GM19467 (cell line): ENCODE measurements around the gene GSTM1.
"Not testable (repeated sequence)": the region's sequence is repeated elsewhere in the genome, so short reads cannot be mapped to it uniquely, and the experiment has no call there.

ENCODE experiments used
- ATAC-seq: cut with Tn5 transposase; IDR thresholded peaks from one replicate; pipeline ENCODE4 v1.9.1; 2021; ENCODE audit warnings: mild to moderate bottlenecking, moderate library complexity; ENCODE audit not compliant: unreplicated experiment

GSTM1 gene

DNA sequence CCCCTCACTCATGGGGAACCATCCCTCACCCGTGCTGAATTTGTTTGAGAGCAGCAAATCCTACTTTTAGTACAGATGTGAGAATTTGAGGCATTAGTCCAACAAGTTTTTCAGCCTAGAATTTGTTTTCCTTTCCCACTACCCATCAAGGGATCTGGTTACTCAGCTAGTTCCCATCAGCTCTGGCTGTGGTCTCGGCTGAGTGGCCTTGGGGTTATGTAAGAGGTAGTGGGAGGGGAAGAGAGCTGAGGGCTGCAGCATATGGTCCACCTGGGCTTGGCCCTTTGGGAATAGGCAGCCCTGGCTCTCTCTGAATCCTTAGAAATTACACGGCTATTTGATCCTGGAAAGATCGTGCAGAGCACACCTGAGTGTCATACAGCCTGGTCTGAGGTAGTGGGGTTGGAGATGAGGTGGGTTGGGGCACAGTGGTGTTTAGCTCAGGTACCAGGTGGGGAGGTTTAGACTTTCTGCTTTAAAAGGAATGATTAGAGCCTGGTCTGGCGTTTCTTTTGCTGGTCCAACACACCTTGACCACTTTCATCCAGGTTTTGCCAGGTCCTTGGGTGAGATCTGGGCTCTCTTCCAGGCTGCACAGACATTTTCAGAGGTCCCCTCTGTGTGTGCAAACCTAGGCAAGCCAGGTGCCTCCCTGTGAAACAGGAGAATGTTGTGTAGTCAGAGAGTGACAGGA lies 27.5 kb upstream of the GSTM1 start:
- no peak for ATAC-seq

DNA sequence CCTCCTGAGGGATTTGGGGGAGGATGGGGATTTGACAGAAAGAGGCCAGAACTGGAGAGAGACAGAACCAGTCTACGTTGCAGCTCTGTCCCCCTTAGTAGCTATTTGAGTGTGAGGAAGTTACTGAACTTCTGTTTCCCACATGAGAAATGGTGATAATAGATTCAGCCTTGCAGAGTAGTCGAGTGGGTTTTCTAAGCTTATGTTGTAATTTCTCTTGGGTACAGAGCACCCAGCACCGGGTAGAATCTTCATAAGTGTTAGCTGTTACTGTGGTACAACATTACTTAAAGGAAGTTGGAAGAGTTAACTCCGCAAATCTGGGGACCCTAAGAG lies 27.0 kb upstream of the GSTM1 start:
- not testable (repeated sequence) for ATAC-seq

DNA sequence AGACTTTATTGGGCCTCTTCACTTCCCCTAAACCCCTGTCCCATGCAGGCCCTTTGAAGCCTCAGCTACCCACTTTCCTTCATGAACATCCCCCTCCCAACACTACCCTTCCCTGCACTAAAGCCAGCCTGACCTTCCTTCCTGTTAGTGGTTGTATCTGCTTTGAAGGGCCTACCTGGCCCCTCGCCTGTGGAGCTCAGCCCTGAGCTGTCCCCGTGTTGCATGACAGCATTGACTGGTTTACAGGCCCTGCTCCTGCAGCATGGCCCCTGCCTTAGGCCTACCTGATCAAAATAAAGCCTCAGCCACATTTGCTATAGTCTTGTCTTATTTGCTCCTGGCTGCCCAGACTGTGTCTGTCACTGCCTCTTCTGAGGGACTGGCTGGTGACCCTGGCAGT lies 26.2 kb upstream of the GSTM1 start:
- ATAC-seq = no peak

DNA sequence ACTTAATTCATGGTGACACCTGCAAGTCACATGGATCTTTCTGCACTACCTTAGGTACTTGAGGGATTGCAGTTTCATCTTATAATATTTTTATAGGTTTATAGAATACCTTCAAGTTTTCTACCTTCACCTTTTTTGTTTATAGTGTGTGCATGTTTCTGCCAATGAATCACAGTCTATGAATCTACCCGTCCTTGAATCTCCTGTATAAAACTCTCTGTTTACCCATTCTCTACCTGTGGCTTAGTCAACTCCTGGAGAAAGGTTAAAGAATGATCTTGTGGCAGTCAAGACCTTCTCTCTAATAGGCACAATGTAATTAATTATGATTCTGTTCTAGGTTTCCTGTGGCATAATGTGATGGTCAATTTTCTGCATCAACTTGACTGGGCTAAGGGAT lies 22.9 kb upstream of the GSTM1 start:
- ATAC-seq = no peak

DNA sequence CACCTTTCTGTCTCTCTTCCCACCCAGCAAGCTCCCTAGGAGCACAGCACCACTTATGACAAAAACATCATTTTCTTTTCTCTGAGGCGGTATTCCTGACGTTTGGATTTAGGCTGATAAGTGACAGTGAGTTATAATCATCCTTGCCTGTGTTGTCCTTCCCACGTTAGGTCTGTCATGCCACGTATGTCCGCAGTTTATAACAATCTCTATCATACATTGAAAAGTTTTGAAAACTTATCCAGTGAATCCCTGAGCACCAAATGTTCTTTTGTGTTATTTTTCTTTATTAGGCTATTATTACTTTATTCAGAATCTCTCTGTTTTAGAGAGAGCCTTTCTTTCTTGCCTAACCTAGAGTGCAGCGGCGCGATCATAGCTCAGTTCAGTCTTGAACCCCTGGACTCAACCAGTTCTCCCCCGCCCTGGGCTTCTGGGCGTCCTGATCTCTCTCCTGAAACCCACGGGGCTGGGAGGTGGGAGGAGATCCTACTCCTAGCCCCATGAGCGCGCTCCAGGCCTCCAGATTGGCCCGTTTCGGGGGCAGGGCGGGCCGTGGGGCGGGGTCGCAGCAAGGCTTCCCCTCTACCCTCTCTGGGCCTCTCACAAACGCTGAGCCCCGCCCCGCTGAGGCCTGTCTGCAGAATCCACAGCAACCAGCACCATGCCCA lies 20.0 kb upstream of the GSTM1 start, which contains the start of gene GSTM2:
TSS of gene GSTM2 (plus strand) at position 606 of the 671 bp plus-strand sequence. CDS start at position 665, 59 bp downstream.
- ATAC-seq = peak; percentile 88

DNA sequence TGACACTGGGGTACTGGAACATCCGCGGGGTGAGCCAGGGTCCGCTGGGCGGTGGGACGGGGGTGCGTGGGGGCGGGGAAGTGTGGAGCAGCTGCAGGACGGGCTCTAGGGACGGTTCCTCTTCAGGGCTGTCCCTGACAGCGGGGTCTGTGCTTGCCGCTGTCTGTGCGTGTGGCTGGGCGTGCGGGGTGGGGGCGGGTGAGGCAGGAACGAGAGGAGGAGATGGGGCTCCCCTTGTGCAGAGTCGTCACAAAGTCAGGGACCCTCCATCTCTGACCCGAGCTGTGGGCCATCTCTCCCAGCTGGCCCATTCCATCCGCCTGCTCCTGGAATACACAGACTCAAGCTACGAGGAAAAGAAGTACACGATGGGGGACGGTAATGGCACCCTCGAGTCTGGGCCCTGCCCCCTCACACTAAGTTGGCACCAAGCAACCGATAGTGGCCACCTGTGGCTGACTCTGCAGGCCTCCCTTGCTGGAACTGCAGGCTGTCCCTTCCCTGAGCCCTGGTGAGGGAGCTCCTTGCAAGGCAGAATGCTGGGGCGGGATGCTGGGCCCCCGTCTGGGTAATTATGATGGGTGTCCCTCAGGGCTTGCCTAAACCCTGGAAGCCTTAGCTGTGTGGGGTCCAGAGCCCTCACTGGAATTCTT lies 19.4 kb upstream of the GSTM1 start:
- peak; percentile 25 for ATAC-seq

DNA sequence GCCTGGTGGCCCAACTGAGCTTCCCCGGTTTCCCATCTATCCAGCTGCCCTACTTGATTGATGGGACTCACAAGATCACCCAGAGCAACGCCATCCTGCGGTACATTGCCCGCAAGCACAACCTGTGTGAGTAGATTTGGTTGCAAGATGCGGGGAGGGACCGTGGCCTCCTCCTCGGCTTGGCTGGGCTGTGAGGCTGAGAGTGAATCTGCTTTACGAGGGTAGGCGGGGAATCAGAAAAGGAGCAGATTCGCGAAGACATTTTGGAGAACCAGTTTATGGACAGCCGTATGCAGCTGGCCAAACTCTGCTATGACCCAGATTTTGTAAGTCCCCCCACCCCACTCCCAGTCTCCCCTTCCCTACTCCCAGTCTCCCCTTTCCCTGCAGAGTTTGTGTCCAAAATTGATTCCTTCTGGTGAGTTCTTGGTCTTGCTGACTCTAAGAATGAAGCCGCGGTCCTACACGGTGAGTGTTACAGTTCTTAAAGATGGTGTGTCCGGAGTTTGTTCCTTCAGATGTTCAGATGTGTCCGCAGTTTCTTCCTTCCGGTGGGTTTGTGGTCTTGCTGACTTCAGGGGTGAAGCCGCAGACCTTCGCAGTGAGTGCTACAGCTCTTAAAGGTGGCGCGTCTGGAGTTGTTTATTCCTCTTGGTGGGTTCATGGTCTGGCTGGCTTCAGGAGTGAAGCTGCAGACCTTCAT lies 18.2 kb upstream of the GSTM1 start:
- no peak for ATAC-seq

DNA sequence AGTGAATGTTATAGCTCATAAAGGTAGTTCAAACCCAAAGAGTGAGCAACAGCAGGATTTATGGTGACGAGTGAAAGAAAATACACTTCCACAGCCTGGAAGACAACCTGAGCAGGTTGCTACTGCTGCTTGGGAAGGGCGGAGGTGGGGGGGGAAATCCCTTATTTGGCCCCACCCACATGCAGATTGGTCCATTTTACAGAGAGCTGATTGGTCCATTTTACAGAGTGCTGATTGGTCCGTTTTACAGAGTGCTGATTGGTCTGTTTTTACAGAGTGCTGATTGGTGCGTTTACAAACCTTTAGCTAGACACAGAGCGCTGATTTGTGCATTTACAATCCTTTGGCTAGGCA lies 17.7 kb upstream of the GSTM1 start:
- not testable (repeated sequence) for ATAC-seq

DNA sequence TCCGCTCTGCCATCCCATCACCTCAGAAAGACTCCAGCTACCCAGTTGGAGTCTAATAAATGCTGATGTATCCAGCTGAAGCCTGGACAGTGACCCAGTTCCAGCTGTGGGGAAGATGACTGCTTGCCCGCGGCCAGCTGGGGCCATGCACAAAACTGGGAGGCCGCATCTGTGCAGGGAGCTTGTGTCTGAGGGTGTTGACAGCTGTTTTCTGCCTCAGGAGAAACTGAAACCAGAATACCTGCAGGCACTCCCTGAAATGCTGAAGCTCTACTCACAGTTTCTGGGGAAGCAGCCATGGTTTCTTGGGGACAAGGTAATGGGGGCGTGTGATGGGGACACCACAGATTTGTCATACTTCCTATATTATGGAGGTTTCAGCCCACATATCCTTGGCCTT lies 16.6 kb upstream of the GSTM1 start:
- ATAC-seq = no peak

DNA sequence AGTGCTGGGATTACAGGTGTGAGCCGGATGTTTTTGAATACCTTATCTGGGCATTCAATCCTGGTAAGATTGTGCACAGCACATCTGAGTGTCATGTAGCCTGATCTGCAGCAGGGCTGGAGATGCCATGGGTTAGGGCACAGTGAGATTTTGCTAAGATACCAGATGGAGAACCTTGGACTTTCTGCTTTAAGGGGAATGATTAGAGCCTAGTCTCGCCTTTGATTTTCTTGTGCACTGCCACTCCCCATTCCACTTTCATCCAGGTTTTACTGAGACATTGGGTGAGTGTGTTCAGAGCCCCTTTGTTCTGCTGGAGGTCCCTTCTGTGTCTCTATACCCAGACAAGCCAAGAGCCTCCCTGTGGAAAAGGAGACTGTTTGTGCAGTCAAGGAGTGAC lies 13.8 kb upstream of the GSTM1 start:
- not testable (repeated sequence) for ATAC-seq

DNA sequence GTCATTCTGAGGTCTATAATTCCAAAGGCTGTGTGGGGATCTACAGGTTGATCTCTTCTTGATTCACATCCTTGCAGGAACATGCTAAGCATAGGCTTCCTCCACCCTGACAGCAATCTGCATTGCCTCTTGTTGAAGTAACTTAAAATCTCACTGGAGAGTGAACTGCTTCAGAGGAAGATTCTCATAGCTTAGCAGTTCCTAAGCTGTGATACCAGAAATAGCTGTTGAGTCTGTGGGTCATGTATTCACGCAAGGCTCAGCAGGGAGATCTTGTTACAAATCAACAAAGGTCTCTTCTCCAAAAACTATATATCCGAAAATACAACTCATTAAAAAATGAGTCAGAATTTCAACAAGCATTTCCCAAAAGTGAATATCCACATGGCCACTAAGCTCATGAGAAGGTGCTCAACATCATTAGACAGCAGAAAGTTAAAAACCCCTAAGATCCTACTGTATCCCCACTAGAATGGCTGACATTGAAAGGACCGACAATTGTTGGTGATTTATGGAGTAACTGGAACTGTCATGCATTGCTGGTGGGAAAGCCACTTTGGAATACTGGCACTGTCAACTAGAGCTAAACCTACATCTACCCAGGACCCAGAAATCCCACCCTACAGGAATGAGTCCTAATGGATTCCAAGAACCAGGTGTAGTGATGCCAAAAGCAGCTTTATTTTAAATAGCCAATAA lies 10.8 kb upstream of the GSTM1 start:
- ATAC-seq = not testable (repeated sequence)

DNA sequence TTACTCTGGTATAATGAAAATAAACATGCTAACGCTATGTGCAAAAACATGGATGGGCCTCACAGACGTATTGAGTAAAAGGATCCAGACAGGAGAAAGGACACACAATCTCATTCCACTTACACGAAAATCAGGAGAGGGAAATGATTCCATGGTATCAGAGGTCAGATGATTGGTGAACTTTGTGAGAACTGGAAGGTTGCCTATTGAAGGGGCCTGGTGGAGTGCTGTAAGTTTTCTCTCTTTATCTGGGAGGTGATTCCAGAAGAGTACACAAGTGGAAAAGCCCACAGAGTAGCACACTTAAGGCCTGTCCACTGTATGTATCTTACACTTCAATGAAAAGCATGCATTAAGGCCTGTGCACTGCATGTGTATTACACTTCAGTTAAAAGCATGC lies 10.2 kb upstream of the GSTM1 start:
- ATAC-seq = no peak

DNA sequence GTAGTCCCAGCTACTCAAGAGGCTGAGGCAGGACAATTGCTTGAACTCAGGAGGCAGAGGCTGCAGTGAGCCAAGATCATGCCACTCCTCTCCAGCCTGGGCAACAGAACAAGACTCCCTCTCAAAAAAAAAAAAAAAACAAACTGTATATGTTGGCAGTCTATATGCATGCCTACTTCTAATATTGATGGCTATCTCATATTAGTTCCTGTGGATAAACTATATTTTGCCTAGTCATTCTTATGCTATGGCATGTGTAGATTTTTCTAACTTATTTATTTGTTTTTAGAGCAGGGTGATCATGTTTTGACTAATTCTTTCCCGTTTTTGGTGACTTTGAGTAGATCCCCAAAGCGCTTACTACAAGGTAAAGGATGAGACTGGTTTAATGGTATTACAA lies 9.0 kb upstream of the GSTM1 start:
- not testable (repeated sequence) for ATAC-seq

DNA sequence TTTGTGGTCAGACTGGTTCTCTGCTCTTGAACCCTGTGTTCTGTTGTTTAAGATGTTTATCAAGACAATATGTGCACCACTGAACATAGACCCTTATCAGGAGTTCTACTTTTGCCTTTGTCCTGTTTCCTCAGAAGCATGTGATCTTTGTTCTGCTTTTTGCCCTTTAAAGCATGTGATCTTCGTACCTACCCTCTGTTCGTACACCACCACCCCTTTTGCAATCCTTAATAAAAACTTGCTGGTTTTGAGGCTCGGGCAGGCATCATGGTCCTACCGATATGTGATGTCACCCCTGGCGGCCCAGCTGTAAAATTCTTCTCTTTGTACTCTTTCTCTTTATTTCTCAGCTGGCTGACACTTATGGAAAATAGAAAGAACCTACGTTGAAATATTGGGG lies 2.8 kb upstream of the GSTM1 start:
- ATAC-seq = not testable (repeated sequence)

DNA sequence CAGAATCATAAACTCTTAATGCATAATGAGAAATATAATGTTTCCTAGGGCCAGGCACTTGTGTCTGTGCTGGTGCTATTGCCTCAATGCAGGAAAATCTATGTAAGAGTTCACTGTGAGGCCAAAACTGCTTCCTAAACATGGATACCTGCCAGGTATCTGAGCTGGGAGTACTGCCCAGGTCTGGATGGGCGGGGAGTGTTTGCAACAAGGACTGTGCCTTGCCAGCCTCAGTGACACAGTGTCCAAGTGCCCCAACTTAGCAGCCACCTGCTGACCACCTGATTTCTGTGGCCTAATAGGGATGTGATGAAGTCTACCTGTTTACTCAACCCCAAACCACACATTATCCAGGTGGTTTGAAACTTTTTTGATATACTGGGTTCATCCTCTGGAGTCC lies 2.2 kb upstream of the GSTM1 start:
- ATAC-seq = not testable (repeated sequence)

DNA sequence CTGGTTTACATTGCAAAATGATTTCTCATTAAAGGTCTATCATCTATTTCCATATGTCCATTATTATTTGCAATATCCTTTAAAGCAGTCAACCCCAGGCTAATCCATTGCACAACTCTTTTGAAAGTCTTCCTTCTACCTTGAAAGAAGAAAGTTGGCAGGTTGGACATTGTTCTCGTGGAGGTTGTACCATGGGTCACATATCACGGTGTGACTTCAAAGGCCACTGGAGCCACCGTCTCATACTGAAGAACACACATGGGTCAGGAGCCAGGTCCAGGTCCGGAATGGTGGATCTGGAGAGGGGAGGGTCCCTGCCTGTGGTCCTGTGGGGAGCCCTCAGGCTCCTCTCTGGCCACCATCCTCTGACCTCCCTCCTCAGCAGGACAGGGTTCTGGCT lies 1.7 kb upstream of the GSTM1 start:
- ATAC-seq = not testable (repeated sequence)

DNA sequence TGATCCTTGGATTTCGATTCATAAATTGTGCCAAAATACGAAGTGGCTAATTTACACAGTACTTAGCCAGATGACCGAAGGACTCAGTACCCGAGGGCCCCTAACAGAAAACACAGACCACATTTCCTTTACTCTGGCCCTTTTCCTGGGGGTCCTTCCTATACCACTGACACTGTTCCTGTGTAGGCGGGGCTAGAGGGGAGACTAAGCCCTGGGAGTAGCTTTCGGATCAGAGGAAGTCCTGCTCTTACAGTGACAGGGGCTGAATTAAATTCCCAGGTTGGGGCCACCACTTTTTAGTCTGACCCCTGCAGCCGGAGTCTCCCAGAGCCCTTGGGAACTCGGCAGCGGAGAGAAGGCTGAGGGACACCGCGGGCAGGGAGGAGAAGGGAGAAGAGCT lies 508 bp upstream of the GSTM1 start:
- ATAC-seq = not testable (repeated sequence)

DNA sequence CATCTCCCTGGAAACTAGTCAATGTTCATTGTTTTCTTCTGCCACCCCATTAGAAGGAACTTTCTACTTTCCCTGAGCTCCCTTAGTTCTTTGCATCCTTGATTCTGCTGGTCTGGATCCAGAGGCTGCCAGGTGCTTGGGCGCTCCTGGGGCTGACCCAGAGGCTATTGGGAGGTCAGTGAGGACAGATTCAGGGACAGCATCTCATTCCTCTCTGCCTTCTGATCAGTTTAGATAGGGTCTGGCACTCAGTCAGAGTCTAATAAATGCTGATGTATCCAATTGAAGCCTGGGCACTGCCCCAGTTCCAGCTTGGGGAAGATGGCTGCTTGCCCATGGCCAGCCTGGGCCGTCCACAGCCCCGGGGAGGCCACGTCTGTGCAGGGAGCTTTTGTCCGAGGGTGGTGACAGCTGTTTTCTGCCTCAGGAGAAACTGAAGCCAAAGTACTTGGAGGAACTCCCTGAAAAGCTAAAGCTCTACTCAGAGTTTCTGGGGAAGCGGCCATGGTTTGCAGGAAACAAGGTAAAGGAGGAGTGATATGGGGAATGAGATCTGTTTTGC lies 2.3 kb downstream of the GSTM1 start:
- ATAC-seq = no peak

DNA sequence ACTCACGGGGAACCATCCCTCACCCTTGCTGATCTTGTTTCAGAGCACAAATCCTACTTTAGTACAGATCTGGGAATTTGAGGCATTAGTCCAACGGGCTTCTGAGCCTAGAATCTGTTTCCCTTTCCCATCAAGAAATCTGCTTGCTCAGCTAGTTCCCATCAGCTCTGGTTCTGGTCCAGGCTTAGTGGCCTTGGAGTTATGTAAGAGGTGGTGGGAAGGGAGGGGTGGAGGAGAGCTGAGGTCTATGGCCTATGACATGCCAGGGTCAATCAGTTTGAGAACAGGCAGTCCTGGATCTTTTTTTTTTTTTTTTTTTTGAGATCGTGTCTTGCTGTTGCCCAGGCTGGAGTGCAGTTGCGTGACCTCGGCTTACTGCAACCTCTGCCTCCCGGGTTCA lies 4.1 kb downstream of the GSTM1 start:
- no peak for ATAC-seq

DNA sequence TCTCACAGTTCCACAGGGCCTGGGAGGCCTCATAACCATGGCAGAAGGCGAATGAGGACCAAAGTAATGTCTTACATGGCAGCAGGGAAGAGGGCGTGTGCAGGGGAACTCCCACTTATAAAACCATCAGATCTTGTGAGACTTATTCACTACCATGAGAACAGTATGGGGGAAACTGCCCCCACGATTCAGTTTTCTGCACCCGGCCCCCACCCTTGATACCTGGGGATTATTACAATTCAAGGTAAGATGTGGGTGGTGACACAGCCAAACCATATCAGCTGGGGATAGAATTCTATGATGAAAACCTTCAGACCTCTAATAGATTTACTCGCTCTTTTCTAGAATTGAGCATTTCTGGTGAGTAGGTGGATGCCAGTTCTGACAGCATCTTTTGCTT lies 6.8 kb downstream of the GSTM1 start:
- not testable (repeated sequence) for ATAC-seq

DNA sequence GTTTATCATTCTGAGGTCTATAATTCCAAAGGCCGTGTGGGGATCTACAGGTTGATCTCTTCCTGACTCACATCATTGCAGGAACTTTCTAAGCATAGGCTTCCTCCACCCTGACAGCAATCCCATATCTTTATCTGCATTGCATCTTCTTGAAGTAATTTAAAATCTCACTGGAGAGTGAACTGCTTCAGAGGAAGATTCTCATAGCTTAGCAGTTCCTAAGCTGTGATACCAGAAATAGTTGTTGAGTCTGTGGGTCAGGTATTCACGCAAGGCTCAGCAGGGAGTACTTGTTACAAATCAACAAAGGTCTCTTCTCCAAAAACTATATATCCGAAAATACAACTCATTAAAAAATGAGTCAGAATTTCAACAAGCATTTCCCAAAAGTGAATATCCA lies 7.5 kb downstream of the GSTM1 start:
- not testable (repeated sequence) for ATAC-seq
